Duodenal mucosa (tissue), 2 donors: Measurements from ENCODE around the gene TLE2.
A peak's percentile ranks its signal among the peaks of the same experiment; 100 is the strongest.

Experiments
- H3K27ac ChIP-seq: one replicate; pipeline ENCODE4 v1.7.0; 2013; ENCODE audit warnings: low read depth, low read length
- H3K27me3 ChIP-seq, 2 donors: one replicate each; pipeline ENCODE4 v1.7.0; 2013; ENCODE audit warnings: low read length in 2 of 2, control low read depth in 1 of 2; ENCODE audit not compliant: insufficient read depth in 2 of 2, control insufficient read depth in 1 of 2
- H3K36me3 ChIP-seq, 2 donors: one replicate each; pipeline ENCODE4 v1.7.0; 2013; ENCODE audit warnings: low read length in 2 of 2, control low read depth in 1 of 2; ENCODE audit not compliant: insufficient read depth in 2 of 2, control insufficient read depth in 1 of 2
- H3K4me1 ChIP-seq, 2 donors: one replicate each; pipeline ENCODE4 v1.7.0; 2013; ENCODE audit warnings: low read length in 2 of 2, control low read depth in 1 of 2; ENCODE audit not compliant: insufficient read depth in 2 of 2, control insufficient read depth in 1 of 2
- H3K4me3 ChIP-seq, 2 donors: one replicate each; pipeline ENCODE4 v1.7.0; 2013; ENCODE audit warnings: low read length in 2 of 2, low read depth in 1 of 2
- H3K9ac ChIP-seq, 2 donors: one replicate each; pipeline ENCODE4 v1.7.0; 2013; ENCODE audit warnings: low read length in 2 of 2, low read depth in 1 of 2
- H3K9me3 ChIP-seq, 2 donors: one replicate each; pipeline ENCODE4 v1.7.0; 2013; ENCODE audit warnings: low read length in 2 of 2, control low read depth in 1 of 2; ENCODE audit not compliant: control insufficient read depth in 1 of 2

Gene TLE2

GRCh38 chr19:3029065-3029923 is at the start of gene TLE2:
Gene TLE2, minus strand, starts transcription at chr19:3029280. Its CDS starts 376 bp downstream, at chr19:3028904.
- peak within 1 kb of the TSS; percentile 10 for H3K27ac ChIP-seq
- peak within 1 kb of the TSS; percentile 60 for H3K4me3 ChIP-seq
- peak within 1 kb of the TSS in 1 of 2 donors; percentile 48 for H3K9ac ChIP-seq
- peaks cover 7 to 10% of the 10 kb centered on the region in 2 donors for H3K27me3 ChIP-seq
- H3K36me3 ChIP-seq = no peaks in the 10 kb centered on the region
- H3K4me1 ChIP-seq = peaks cover 15% of the 10 kb centered on the region in 2 donors
- H3K9me3 ChIP-seq = no peaks in the 10 kb centered on the region

DNA sequence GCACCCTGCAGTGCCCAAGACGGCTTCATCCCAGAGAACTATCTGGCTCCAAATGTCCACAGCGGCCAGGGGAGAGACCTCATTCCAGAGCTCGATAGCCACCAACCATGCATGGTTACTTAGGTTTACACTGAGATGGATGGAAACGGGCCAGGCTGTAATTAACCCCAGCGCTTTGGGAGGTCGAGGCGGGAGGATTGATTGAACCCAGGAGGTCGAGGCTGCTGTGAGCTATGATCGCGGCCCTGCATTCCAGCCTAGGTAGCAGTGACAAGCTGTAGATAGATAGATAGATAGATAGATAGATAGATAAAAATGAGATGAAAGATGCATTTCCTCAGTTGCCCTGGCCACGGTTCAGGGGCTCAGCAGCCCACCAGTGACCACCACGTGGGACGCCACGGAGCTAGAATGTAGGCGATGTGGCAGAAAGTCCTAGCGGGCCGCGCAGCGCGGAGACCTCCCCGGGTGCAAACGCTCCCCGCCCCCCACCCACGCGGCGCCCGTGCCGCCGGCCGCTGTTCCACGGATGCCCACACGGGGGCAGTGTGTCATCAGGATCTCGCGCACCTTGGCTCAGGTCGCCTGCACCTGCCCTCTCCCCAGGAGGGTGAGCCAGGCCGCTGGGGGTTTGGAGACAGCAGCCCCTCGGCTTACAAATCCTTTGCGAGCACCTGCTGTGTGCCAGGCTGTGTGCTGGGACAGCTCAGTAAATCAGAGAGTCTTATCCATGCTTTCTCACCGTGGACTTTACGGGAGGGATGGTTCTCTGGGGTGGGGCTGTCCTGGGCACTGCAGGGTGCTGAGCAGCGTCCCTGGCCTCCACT is 46.7 kb upstream of the TLE2 start:
- no peaks in the 10 kb centered on the region for H3K9me3 ChIP-seq
- peak overlapping the region; percentile 55 to 56 for H3K4me3 ChIP-seq
- H3K9ac ChIP-seq = peak overlapping the region in 1 of 2 donors; percentile 25
- H3K4me1 ChIP-seq = peaks cover 6 to 16% of the 10 kb centered on the region in 2 donors
- no peaks in the 10 kb centered on the region for H3K27me3 ChIP-seq
- no peak overlapping the region for H3K27ac ChIP-seq
- H3K36me3 ChIP-seq = no peaks in the 10 kb centered on the region

GRCh38 chr19:3073931-3074595 is 45.0 kb upstream of the TLE2 start:
- Histone ChIP-seq H3K27ac (no peak overlapping the region), H3K27me3 (no peaks in the 10 kb centered on the region), H3K4me1 (peaks cover 6 to 12% of the 10 kb centered on the region in 2 donors), H3K36me3 (no peaks in the 10 kb centered on the region), H3K9me3 (no peaks in the 10 kb centered on the region), H3K9ac (no peak overlapping the region), H3K4me3 (no peak overlapping the region)

DNA sequence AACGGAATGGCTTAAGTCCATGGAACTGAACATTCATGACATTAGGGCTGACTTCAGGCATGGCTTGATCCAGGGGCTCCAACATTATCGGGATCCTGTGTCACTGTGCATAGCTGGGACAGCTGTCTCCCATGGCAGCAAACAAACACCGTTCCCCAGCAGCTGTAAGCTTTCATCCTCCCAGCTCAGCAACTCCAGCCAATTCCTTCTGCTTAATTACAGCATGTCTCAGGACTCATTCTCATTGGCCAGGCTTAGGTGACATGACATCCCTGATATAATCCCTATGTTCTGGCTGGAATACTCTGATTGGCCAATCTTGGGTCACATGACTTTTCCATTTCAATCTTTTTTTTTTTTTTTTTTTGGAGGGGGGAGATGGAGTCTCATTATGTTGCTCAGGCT is 44.1 kb upstream of the TLE2 start:
- H3K9ac ChIP-seq = no peak overlapping the region
- peaks cover 6 to 12% of the 10 kb centered on the region in 2 donors for H3K4me1 ChIP-seq
- H3K4me3 ChIP-seq = no peak overlapping the region
- no peaks in the 10 kb centered on the region for H3K27me3 ChIP-seq
- H3K9me3 ChIP-seq = no peaks in the 10 kb centered on the region
- H3K27ac ChIP-seq = no peak overlapping the region
- H3K36me3 ChIP-seq = no peaks in the 10 kb centered on the region

- Histone ChIP-seq H3K9ac (no peak overlapping the region), H3K9me3 (no peaks in the 10 kb centered on the region), H3K4me1 (peaks cover 6 to 12% of the 10 kb centered on the region in 2 donors), H3K4me3 (no peak overlapping the region), H3K36me3 (no peaks in the 10 kb centered on the region), H3K27ac (no peak overlapping the region), H3K27me3 (no peaks in the 10 kb centered on the region)
Observed at GRCh38 chr19:3071768-3072167, 42.7 kb upstream of the TLE2 start.

- Histone ChIP-seq H3K36me3 (no peaks in the 10 kb centered on the region), H3K4me1 (peaks cover 3 to 5% of the 10 kb centered on the region in 2 donors), H3K4me3 (no peak overlapping the region), H3K9ac (no peak overlapping the region), H3K9me3 (no peaks in the 10 kb centered on the region), H3K27ac (no peak overlapping the region), H3K27me3 (no peaks in the 10 kb centered on the region)
Observed at GRCh38 chr19:3068071-3068470, 39.0 kb upstream of the TLE2 start.

GRCh38 chr19:3067563-3067962 is 38.5 kb upstream of the TLE2 start:
- Histone ChIP-seq H3K27me3 (no peaks in the 10 kb centered on the region), H3K9me3 (no peaks in the 10 kb centered on the region), H3K27ac (no peak overlapping the region), H3K36me3 (no peaks in the 10 kb centered on the region), H3K4me3 (no peak overlapping the region), H3K4me1 (peaks cover 5 to 6% of the 10 kb centered on the region in 2 donors), H3K9ac (no peak overlapping the region)

DNA sequence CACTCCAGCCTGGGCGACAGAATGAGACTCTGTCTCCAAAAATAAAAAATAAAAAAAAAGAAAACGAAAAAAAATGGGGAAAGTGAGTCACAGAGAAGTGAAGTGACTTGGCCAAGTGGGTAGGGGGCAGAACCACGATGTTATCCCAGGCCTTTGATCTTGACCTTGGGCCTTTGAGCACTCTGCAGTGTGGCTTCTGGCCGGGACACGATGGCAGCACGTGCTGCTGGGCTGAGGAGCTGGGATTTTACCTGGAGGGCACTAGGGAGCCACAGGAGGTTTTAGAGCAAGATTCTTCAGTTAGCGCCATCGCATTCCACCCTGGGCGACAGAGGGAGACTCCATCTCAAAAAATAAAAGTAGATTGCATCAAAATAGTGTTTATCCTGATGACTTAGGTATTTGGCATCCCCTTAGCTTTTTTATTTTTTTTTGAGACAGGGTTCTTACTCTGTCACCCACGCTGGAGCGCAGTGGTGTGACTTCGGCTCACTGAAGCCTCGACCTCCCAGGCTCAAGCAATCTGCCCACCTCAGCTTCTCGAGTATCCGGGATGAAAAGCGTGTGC is 37.5 kb upstream of the TLE2 start:
- Histone ChIP-seq H3K9me3 (no peaks in the 10 kb centered on the region), H3K36me3 (no peaks in the 10 kb centered on the region), H3K27ac (no peak overlapping the region), H3K4me3 (no peak overlapping the region), H3K27me3 (no peaks in the 10 kb centered on the region), H3K4me1 (peaks cover 5 to 6% of the 10 kb centered on the region in 2 donors), H3K9ac (no peak overlapping the region)

- no peak overlapping the region for H3K27ac ChIP-seq
- no peak overlapping the region for H3K9ac ChIP-seq
- H3K9me3 ChIP-seq = no peaks in the 10 kb centered on the region
- no peak overlapping the region for H3K4me3 ChIP-seq
- no peaks in the 10 kb centered on the region for H3K27me3 ChIP-seq
- peaks cover 6 to 9% of the 10 kb centered on the region in 2 donors for H3K4me1 ChIP-seq
- no peaks in the 10 kb centered on the region for H3K36me3 ChIP-seq
Observed at GRCh38 chr19:3065675-3066357, 36.7 kb upstream of the TLE2 start.
